ENCODE results near the gene LCMT1.
"Not testable (repeated sequence)": the region's sequence is repeated elsewhere in the genome, so short reads cannot be mapped to it uniquely, and the experiment has no call there.

LCMT1 gene

DNA sequence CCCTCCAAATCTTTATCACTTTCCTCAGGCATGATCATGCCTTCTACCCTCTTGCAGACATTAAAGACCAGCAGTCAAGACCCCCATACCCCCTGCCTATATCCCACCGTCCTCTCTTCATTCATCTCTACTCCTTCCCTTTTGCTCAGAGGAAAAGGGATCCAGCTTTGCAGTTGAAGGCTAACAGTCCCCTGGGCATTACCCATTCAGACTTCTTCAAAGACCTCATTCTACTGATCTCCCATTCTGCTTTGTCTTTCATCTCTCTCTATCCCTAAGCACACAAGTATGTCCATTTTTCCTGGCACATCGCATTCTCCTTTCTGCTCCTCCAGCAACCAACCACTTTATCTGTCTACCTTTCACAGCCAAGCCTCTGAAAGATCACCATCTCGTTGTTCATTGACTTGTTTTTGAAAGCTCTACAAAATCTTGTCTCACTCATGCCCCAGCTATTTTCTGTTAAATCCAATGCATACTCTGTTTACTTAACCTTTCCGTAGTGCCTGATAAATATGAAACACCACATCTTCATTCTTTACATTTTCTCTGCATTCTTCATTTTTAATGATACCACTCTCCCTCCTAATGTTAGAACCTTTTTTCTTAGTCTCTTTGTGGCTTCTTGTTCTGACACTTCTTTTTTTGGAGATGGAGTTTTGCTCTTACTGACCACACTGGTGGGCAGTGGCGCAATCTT is 14.1 kb upstream of the LCMT1 start:
- DNase-seq: no peak

DNA sequence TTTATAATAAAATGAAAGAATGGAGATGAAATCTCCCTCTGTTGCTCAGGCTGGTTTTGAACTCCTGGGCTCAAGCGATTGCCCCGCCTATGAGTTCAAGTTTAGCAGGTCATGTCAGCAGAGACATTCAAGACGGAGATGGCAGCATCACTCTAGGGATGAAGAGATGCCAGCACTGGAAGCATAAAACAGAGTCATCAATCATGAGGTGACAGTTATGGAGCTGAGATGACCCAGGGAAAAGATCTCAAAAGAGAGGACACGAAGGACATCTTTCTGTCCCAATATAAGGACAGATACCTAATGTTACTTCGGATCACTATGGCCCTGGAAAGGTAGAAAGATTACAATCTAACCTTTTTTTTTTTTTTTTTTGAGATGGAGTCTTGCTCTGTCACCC is 11.0 kb upstream of the LCMT1 start:
- DNase-seq: no peak

DNA sequence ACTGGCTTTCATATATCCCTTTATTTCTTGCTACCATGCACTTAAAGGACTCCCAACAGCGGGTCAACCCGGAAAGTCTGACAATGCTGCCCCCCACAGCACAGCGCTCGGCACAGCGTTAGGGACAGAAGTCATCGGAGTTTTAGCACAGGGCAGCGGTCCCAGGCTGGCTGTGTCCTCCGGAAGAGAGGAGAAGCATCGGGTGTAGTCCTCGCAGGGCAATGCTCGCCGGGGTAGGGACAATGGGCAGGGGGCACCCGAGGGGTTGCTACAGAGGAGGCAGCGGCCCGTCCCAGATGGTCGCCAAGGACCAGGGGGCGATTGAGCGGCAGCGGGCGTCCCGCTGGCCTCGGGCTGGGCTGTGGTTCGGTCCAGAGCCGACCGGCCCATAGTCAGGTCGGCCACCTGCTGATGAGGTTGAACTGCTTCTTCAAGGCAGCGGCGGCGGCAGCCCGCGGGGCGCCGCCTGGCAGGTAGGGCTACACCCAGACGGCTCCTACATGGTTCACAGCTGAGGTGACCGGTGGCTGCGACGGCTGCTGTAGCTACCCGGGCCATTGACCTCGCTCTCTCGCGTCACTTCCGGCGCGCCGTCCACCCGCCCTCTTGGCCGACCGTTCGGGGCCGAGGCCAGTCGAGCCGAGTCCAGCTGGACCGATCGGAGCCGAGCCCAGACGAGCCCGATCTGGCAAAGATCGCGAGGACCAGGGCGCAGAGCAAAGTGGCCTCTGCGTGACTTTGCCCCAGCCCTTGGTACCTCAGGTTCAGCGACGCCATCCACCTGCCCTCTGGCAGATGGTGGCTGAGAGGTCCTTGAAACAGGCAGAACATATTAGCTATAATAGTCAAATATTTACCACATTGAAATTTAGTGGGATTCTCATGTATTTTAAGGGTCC is 4.7 kb upstream of the LCMT1 start:
- peak; percentile 90 for DNase-seq

DNA sequence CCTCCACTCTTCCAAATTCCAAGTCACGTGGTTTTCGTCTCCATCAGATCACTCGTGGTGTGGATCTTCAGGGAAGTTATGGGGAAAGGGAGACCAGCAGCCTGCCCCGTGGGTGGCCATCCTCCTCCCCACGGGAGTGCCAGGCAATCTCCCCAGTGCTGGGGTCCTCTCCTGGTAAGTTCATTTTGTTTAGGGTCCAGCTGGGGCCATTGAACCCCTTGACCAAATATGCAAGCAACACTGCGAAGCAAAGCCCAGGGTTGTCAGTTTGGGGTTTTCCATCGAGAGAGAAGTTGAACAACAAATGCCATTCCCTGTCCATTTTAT is 4.1 kb upstream of the LCMT1 start:
- peak; percentile 43 for DNase-seq

DNA sequence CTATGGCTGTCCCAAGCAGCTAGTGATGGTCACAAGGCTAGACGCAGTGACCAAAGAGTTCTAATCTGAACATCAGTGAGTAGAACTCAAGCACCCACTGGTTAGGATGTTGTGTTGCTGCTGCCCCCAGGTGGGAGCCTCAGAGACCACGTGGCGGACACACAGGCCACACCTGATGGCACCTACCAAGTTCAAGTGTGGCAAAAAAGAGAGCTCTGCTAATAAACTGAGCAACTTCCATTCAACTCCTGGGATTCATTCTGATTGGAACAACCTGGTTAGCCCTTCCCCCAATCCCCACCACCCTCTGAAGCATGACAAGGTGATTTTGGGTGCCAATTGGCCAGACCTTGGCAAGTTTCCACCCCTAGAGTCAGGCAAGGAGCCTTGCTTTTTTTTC is 3.5 kb upstream of the LCMT1 start:
- DNase-seq: peak; percentile 37

DNA sequence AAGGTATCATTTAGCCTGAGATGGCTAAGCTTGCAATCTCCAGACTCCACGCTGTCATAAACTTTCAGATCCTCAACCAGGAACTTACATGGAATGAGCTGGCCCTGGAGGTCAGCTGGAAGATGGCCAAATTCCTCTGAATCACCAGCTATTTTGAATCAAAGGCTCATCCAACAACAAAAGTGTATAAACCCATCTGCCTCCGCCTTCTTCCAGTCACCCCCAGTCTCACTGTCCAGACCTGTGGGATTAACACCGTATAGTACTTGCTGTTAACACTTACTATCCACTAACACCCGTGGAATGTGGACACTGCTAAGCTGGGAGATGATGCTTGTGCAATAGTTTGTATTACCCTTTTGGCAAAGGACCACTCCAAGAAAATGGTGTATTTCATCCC is 1.9 kb upstream of the LCMT1 start:
- peak; percentile 25 for DNase-seq

DNA sequence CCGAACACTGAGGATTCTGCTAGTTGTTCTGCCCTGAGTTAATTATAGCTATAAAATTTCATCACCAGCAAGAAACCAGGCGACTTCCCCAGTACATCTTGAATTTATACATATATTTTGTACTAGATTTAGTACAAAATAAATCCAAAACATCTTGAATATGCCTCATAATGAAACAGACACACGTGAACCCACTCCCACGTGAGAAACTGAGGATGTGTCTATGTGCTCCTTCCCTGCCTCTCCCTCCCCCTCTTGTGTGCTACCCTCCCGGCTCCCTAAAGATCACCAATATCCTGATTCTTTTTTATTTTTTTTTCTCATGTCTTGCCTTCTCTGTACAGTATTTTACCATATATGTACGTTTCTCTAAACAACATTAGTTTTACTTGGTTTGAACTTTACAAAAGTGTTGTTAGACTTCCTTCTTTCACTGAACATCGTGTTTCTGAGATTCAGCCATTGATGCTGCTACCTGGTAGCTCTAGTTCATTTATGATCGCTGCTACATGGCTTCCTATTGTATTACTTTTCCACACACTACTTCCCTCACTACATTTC is 1.1 kb upstream of the LCMT1 start:
- peak; percentile 67 for DNase-seq

DNA sequence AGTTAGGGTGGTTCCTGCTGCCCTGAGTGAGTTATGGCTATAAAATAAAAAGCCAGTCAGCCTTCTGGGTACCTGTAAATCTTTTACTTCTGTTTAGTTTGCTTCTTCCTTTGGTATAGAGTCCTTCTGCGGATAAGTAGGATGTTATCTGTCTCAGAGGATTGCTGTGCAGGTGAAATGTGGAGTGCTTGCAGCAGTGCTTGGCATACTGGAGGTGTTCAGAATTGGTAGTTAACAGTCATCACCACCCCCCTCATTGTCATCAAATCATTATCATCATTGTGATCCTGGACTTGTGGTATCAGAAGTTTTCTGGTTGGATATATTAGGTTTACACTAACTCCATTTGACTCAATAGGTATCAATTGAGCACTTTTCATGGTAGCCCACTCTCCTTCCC is 2.6 kb downstream of the LCMT1 start:
- no peak for DNase-seq

DNA sequence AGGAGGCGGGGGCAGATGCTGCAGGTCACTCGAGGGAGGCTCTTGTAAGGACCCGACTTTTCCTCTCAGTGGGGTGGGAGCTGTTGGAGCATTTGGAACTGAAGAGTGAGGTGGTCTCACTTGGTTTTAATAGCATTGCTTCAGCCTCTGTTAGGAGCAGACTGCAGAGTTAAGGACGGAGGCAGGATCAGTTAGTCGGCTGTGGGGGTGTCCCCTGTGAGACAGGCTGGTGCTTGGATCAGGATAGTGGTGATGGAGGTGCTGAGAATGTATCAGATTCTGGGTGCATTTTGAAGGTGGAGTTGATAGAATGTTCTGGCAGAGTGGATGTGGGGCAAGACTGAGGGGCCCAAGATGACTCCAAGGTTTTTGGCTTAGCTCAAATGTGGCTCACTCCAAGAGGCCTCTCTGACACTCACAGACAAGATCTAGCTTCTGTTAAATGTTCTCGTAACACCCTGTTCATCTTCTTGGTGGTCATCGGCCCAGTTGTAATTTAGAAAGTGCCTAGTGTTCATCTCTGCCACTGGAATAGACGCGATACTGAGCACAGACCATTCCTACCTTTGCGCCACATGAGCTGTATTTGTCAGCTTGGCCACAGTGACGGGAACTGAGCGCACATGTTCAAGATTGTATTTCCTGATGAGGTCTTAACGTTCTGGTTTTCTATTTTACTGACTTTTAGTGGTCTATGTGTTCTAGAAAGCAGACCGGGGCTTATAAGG is 7.5 kb downstream of the LCMT1 start:
- no peak for DNase-seq

DNA sequence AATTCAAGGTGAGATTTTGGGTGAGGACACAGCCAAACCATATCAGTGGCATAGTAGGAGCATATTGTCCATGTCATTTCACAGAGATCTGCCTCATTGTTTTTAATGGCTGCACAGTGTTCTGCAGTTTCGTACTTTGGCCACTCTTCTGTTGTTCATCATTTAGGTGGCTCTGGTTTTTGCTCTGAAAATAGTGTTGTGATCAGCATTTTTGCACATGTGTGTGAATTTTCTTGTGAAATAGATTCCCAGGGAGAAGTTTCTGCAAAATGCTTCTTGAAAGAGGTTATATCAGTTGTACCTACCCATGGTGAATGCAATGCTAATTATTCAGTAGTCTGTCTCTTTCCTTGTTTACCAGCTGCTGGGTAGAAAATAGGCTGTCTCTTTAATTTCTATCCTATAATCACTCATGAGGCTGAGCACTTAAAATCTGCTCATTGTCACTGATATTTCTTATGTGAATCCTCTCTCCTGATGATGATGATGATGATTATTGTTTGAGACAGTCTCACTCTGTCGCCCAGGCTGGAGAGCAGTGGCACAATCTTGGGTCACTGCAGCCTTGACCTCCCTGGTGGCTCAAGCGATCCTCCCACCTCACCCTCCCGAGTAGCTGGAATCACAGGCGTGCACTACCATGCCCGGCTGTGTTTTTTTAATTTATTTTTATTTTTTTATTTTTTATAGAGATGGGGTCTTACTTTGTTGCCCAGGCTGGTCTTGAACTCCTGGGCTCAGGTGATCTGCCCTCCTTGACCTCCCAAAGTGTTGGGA is 10.5 kb downstream of the LCMT1 start:
- no peak for DNase-seq

DNA sequence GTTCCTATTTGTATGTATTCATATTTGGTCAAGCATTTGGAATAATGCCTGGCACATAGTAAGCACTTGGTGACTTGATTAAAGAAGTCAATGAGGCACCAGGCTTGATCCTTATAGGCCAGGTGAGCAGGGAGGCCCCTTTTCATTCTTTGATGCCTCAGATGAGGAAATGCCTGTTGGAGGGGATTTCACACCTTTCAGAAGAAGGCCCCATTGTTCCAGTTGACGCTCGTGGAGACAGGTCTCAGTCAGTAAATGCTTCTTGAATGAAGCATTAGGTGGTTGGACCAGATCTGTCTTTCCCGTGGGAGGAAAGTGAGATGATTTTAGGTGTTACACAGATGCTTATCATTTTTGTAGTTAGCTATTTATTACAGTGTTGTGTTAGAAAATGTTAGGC is 13.0 kb downstream of the LCMT1 start:
- no peak for DNase-seq

DNA sequence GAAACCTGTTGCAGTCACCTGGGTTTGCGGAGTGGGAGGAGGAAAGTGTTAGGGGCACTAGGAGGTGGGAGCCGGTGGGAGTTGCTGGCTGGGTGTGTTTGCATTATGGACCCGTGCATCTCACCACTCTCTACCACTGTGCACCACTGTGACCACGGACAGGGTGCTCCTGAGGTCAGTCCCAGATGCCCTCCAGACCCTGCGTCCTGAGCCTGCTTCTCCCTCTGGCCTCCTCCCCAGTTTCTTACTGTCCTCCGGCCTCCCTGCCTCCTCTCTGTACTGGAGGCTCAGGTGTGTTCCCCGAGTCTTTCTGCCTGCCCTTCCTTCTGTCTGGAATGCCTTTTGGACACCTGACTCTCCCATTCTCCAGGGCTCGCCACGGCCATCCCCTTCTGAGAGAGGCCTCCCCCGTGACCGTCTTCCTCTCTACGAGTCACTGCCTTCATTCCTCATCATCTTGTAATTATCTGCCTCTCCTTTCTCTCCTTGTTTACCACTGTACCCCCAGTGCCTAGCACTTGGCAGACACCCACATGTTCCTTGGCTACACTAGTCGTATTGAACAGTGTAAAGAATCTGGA is 14.6 kb downstream of the LCMT1 start:
- not testable (repeated sequence) for DNase-seq

DNA sequence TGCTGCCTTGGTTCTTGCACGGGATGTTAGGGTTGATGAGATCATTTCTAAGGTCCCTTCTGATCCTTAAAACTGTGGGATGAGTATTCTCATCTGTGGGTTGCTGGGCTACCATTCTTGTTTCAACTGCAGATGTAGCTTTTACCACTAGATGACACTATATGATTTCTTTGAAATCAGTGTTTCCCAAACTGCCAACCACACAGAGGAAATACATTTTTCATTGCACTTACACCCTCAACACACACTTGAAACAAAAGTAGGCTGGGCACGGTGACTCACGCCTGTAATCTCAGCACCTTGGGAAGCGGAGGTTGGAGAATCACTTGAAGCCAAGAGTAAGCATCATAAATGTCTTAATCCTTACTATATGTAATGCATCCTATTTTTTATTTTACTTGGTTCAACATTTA is 15.3 kb downstream of the LCMT1 start:
- peak; percentile 65 for DNase-seq

DNA sequence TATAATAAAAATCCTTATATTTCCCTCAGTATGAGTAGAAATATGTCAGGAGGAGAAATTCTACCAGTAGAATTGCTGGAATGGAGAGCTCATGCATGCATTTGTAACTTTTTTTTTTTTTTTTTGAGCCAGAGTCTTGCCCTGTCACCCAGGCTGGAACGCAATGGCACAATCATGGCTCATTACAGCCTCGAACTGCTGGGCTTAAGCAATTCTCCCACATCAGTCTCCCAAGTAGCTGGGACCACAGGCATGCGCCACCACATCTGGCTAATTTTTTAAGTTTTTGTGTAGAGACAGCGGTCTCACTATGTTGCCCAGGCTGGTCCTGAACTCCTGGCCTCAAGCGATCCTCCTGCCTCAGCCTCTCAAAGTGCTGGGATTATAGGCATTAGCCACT is 21.2 kb downstream of the LCMT1 start:
- not testable (repeated sequence) for DNase-seq

DNA sequence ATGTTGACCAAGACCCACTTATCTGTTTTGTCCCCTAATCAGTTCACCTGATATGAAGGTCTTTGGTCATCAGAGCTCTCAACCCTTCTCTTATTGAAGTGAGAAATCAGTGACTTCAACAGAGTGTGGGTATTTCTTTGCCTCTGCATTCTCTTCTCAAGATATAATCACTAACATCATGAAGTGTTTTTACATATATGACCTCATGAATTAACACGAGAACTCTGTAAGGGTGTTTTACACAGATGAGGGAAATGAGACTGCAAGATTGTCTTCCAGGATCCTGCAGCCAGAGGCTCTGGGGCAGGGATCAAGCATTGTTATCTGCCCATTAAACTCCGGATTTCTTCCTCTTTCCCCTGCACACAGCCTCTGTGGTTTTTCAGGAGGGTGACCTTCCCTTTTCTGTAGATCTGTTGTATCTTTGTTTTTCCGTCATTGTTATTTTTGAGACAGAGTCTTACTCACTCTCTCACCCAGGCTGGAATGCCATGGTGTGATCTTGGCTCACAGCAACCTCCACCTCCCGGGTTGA is 22.7 kb downstream of the LCMT1 start:
- no peak for DNase-seq

DNA sequence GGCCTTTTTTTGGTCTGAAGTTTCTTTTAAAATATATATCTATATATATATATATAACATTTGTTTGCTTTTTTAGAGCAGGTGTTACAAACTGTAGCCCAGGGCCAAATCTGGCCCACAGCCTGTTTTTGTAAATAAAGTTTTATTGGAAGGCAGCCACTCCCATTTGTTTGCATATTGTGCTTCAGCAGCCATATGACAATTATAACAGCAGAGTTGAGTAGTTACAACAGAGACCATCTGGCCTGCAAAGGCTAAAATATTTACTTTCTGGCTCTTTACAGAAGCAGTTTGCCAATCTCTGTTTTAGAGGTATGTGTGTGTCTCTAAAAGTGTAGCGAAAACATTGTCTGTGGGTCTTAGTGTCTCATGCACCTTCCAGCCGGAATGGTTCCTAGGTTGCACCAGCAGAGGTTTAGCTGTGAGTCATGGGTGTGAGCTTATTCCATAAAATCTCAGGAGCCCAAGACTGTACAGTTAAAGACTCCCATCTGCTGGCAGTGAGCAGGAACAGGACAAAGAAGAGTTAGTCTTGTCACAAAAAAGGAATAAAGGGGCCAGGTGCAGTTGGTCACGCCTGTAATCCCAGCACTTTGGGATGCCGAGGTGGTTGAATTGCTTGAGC is 23.8 kb downstream of the LCMT1 start:
- DNase-seq: peak; percentile 95

DNA sequence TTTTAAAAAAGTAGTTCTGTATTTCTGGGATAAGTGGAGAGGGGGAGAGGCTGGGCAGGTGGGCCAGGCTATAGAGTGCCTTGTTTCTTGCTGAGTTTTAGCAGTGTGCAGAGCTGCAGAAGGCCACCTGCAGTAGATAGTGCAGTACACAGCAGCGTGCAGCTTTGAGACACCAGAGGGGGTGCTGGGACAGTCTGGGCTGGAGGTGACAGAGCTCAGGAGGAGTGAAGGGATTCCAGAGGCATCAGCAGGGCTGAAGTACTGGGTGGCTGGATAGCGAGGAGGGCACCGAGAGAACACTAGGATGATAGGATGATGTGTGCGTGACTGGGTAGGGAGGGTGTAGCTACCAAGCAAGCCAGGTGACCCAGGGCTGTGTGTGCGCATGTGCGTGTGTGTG is 26.6 kb downstream of the LCMT1 start:
- no peak for DNase-seq

DNA sequence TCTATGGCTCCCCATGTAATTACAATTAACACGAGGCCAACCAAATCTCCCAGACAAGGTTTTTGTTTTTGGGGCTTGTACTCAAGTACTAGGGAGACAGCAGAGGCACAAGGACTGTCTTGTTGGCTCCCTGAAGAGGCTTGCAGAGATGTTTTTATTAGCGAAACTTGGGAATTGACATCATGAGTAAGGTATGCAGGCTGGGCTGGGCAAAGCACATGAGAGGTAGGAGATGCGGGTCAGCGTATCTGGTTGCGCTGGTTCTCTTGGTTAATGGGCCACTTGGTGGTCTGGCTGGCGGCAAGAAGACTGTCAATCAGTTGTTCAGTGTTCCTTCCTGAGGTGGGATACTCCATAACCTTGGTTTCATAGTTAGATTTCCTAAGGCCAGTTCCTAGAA is 28.9 kb downstream of the LCMT1 start:
- DNase-seq: no peak

DNA sequence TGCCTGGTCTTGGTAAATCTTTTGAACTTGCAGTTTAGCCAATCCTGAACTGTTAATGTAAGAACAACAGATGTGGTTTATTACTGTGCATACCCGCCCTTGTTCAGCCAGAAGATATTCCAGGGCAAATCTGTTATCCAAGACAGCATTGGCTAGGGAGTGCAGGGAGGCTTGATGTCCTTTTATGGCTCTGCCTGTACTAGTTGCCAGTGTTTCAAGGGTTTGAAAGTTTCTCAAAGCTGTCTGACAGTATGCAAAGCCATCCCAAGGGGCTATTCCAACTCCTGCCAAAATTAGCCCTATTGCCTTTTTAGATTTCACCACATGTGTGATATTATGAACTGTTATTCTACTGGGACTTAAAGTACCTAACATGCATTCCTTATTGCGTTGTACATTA is 30.1 kb downstream of the LCMT1 start:
- no peak for DNase-seq

DNA sequence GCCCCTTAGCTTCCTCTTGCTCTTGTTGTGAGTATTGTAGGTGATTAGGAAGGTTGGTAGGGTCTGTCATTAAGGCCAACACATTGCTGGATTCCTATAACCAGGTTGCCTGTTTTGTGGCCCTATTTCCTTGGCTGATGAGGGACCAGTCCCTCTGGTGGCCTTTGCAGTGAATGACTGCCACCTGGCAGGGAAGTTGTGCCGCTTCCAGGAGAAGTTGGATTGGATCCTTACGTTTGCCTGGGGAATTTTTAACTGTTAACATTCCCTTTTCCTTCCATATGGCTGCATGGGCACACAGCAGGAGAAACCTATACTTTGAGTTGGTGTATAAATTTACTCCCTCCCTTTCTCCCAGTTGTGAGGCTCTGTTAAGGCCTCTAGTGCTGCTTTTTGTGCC is 32.4 kb downstream of the LCMT1 start:
- peak; percentile 13 for DNase-seq

DNA sequence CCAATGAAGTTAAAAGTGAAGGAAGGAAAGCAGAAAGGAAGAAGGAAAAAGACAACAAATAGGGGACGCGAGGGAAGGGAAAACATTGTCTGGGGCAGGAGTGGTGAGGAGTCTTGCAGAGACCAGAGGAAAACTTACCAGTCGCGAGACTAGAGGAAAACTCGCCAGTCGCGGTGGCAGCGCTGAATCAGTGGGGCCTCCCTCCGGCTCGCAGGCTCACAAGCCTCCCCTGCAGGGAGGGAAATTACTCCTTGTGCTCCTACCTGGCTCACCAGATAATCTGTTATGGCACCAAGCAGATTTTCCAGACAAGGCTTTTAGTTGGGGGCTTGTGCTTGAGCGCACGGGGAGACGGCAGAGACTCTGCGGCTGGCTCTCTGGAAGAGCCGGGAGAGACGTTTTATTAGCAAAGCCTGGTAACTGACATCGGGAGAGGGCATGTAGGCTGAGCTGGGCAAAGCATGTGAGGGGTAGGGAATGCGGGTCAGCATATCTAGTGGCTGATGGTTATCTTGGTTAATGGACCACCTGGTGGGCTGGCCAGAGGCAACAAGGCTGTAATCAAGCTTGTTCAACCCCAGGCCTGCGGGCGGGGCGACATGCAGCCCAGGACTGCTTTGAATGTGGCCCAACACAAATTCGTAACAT is 37.1 kb downstream of the LCMT1 start:
- DNase-seq: peak; percentile 12
